Mesenchymal stem cell (in vitro differentiated cells and primary cell): ENCODE measurements around the gene SLCO1A2.

ENCODE experiments used
- DNase-seq: peaks from one replicate; pipeline ENCODE4 v3.0.0-alpha.2; 2013
- H2AFZ ChIP-seq: one replicate; pipeline ENCODE4 v1.6.1; 2013; ENCODE audit warnings: low read depth, mild to moderate bottlenecking, control low read depth, inconsistent platforms, low read length, moderate library complexity
- H2AK5ac ChIP-seq: 2 replicates; pipeline ENCODE4 v1.6.1; 2013; ENCODE audit warnings: low read length, moderate library complexity, mild to moderate bottlenecking, inconsistent platforms; ENCODE audit not compliant: severe bottlenecking
- H2BK120ac ChIP-seq: one replicate; pipeline ENCODE4 v1.6.1; 2013; ENCODE audit warnings: low read depth, mild to moderate bottlenecking, inconsistent platforms, low read length, moderate library complexity
- H2BK12ac ChIP-seq, 2 experiments: one replicate each; pipeline ENCODE4 v1.6.1; 2013; ENCODE audit warnings: inconsistent platforms in 2 of 2, low read length in 2 of 2, mild to moderate bottlenecking in 2 of 2, moderate library complexity in 2 of 2, control low read depth in 1 of 2
- H2BK15ac ChIP-seq: one replicate; pipeline ENCODE4 v1.6.1; 2013; ENCODE audit warnings: mild to moderate bottlenecking, low read depth, inconsistent platforms; ENCODE audit not compliant: poor library complexity, severe bottlenecking
- H2BK5ac ChIP-seq: 2 replicates; pipeline ENCODE4 v1.6.1; 2013; ENCODE audit warnings: low read depth, mild to moderate bottlenecking, low read length, control low read depth, inconsistent platforms; ENCODE audit not compliant: poor library complexity, severe bottlenecking
- H3K14ac ChIP-seq, 2 experiments: one replicate each; pipeline ENCODE4 v1.6.1; 2013; ENCODE audit warnings: inconsistent platforms in 2 of 2, low read length in 2 of 2, control low read depth in 1 of 2, mild to moderate bottlenecking in 1 of 2, moderate library complexity in 1 of 2
- H3K18ac ChIP-seq, 2 experiments: one replicate each; pipeline ENCODE4 v1.6.1; 2013; ENCODE audit warnings: inconsistent platforms in 2 of 2, low read length in 2 of 2, control low read depth in 1 of 2, low read depth in 1 of 2, mild to moderate bottlenecking in 1 of 2
- H3K23ac ChIP-seq, 2 experiments: one replicate each; pipeline ENCODE4 v1.6.1; 2013; ENCODE audit warnings: inconsistent platforms in 2 of 2, low read length in 2 of 2, mild to moderate bottlenecking in 2 of 2, moderate library complexity in 2 of 2, control low read depth in 1 of 2
- H3K27ac ChIP-seq: 2 replicates; pipeline ENCODE4 v1.5.1; 2013; ENCODE audit warnings: mild to moderate bottlenecking, moderate library complexity, low read length, control low read depth, inconsistent platforms; ENCODE audit not compliant: poor library complexity, severe bottlenecking
- H3K27me3 ChIP-seq, 2 experiments: 2 replicates each; pipeline versions ENCODE4 v1.6.1 to v1.7.0; 2013; ENCODE audit warnings: low read length in 2 of 2, mild to moderate bottlenecking in 2 of 2, moderate library complexity in 2 of 2, control low read depth in 1 of 2, inconsistent platforms in 1 of 2; ENCODE audit not compliant: control insufficient read depth in 1 of 2, insufficient read depth in 1 of 2
- H3K36me3 ChIP-seq, 2 experiments: 2 replicates each; pipeline versions ENCODE4 v1.6.1 to v1.7.0; 2013; ENCODE audit warnings: low read length in 2 of 2, control low read depth in 1 of 2, inconsistent platforms in 1 of 2, low read depth in 1 of 2, mild to moderate bottlenecking in 1 of 2; ENCODE audit not compliant: insufficient read depth in 2 of 2, control insufficient read depth in 1 of 2
- H3K4ac ChIP-seq, 2 experiments: one replicate each; pipeline ENCODE4 v1.6.1; 2013; ENCODE audit warnings: inconsistent platforms in 2 of 2, low read length in 2 of 2, mild to moderate bottlenecking in 2 of 2, moderate library complexity in 2 of 2, control low read depth in 1 of 2, low read depth in 1 of 2
- H3K4me1 ChIP-seq: 2 replicates; pipeline ENCODE4 v1.6.1; 2013; ENCODE audit warnings: low read depth, low read length, control low read depth; ENCODE audit not compliant: control insufficient read depth, insufficient read depth
- H3K4me2 ChIP-seq: 2 replicates; pipeline ENCODE4 v1.6.1; 2013; ENCODE audit warnings: low read length, mild to moderate bottlenecking, inconsistent platforms; ENCODE audit not compliant: poor library complexity, severe bottlenecking
- H3K4me3 ChIP-seq, 2 experiments: 2 replicates each; pipeline versions ENCODE4 v1.5.1 to v1.7.0; 2013; ENCODE audit warnings: low read length in 2 of 2, mild to moderate bottlenecking in 2 of 2, control low read depth in 1 of 2, low read depth in 1 of 2; ENCODE audit not compliant: insufficient read depth in 1 of 2
- H3K79me1 ChIP-seq: replicated peaks from 2 replicates; pipeline ENCODE4 v1.6.1; 2013; ENCODE audit warnings: mild to moderate bottlenecking, control low read depth, low read length, inconsistent platforms; ENCODE audit not compliant: poor library complexity, severe bottlenecking
- H3K9ac ChIP-seq: 2 replicates; pipeline ENCODE4 v1.7.0; 2013; ENCODE audit warnings: mild to moderate bottlenecking, low read length, moderate library complexity
- H3K9me3 ChIP-seq: 2 replicates; pipeline ENCODE4 v1.7.0; 2013; ENCODE audit warnings: mild to moderate bottlenecking, low read length; ENCODE audit not compliant: control insufficient read depth
- H4K8ac ChIP-seq: one replicate; pipeline ENCODE4 v1.6.1; 2013; ENCODE audit warnings: inconsistent platforms, mild to moderate bottlenecking, low read length, moderate library complexity
- H4K91ac ChIP-seq: one replicate; pipeline ENCODE4 v1.6.1; 2013; ENCODE audit warnings: mild to moderate bottlenecking, low read length, inconsistent platforms
- WGBS: methylation state at CpG from one replicate; pipeline ENCODE4 v1.1.7; 2013; ENCODE audit warnings: mixed read lengths; 5-methylcytosine and 5-hydroxymethylcytosine counted together

Gene SLCO1A2

DNA sequence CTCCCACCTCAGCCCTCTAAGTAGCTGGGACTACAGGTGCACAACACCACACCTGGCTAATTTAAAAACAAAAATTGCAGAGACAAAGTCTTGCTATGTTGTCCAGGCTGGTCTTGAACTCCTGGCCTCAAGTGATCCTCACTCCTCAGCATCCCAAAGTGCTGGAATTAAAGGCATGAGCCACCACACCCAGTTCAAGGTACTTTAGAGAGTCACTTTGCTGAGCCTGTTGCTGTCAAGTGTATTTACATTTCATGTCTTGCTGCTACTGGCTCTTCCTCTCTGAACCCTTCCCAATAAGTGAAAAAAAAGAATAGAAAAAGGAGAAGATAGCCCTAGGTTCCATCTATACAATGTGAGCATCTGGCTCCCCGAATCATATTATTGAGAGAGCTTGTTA, 38.4 kb downstream of the SLCO1A2 start:
- Histone ChIP-seq H3K4me1 (no peaks in the 10 kb centered on the region), H2AK5ac (no peak overlapping the region), H3K23ac (no peak overlapping the region), H3K4me2 (no peak overlapping the region), H3K27me3 (no peaks in the 10 kb centered on the region), H3K79me1 (no peaks in the 10 kb centered on the region), H4K8ac (no peak overlapping the region), H3K4me3 (no peak overlapping the region), H2AFZ (no peak overlapping the region), H3K4ac (no peak overlapping the region), H3K14ac (no peak overlapping the region), H3K9ac (no peak overlapping the region), H3K27ac (no peak overlapping the region), H2BK15ac (no peak overlapping the region), H3K36me3 (no peaks in the 10 kb centered on the region), H4K91ac (no peak overlapping the region), H2BK5ac (no peak overlapping the region), H3K18ac (no peak overlapping the region), H2BK120ac (no peak overlapping the region), H2BK12ac (no peak overlapping the region), H3K9me3 (no peaks in the 10 kb centered on the region)
- no peak for DNase-seq
- WGBS = 100% methylated on average over 1 of the region's 1 CpG

DNA sequence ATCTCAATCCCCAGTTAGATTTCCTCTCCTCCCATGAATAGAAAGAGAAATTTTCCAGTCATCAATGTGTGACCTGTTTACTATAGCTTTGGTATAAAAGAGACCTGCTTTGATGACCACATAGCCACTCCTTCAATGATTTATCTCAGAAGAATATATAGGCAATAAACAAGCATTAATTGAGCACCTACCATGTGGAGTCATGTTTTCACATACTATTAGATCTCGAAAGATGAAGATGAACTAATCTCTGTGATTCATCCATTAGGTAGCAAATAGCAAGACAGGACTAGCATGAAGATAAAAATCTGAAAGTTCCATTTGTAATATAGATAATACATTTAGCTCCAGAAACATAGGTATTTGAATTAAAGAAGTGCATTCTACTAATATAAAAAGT, 40.5 kb downstream of the SLCO1A2 start:
- Histone ChIP-seq H3K23ac (no peak overlapping the region), H4K8ac (no peak overlapping the region), H3K36me3 (no peaks in the 10 kb centered on the region), H3K4ac (no peak overlapping the region), H2BK120ac (no peak overlapping the region), H3K14ac (no peak overlapping the region), H3K27me3 (no peaks in the 10 kb centered on the region), H3K9me3 (no peaks in the 10 kb centered on the region), H2BK5ac (no peak overlapping the region), H3K4me2 (no peak overlapping the region), H3K18ac (no peak overlapping the region), H2BK15ac (no peak overlapping the region), H3K4me3 (no peak overlapping the region), H3K4me1 (no peaks in the 10 kb centered on the region), H3K27ac (no peak overlapping the region), H2AFZ (no peak overlapping the region), H3K79me1 (no peaks in the 10 kb centered on the region), H2BK12ac (no peak overlapping the region), H3K9ac (no peak overlapping the region), H2AK5ac (no peak overlapping the region), H4K91ac (no peak overlapping the region)
- no CpG with 5 or more reads among the region's 1 CpG for WGBS
- no peak for DNase-seq

DNA sequence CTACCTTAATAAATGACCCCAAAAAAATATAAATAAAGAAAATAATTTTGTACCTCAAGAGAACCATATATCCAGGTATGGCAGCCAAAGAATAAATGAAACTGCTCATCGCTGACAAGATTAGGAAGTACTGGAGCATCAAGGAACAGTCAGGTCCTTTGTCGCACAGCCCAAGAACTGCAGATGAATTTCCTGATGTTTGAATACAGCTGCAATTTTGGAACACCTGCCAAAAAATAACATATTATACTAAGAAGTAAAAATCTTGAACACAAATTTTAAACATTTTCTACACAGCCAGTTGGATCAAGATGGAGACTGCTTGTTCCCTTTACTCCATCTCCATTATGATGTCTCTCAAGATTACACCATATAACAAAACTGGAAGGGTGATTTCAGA, 42.6 kb downstream of the SLCO1A2 start:
- Histone ChIP-seq H4K91ac (no peak overlapping the region), H3K27me3 (no peaks in the 10 kb centered on the region), H2BK15ac (no peak overlapping the region), H4K8ac (no peak overlapping the region), H2AK5ac (no peak overlapping the region), H3K23ac (no peak overlapping the region), H3K4me1 (no peaks in the 10 kb centered on the region), H3K79me1 (no peaks in the 10 kb centered on the region), H3K9me3 (no peaks in the 10 kb centered on the region), H3K4me2 (no peak overlapping the region), H2BK5ac (no peak overlapping the region), H2BK12ac (no peak overlapping the region), H2AFZ (no peak overlapping the region), H3K14ac (no peak overlapping the region), H2BK120ac (no peak overlapping the region), H3K4me3 (no peak overlapping the region), H3K36me3 (no peaks in the 10 kb centered on the region), H3K4ac (no peak overlapping the region), H3K18ac (no peak overlapping the region), H3K9ac (no peak overlapping the region), H3K27ac (no peak overlapping the region)
- no peak for DNase-seq
- WGBS = 100% methylated on average over 2 of the region's 2 CpGs

DNA sequence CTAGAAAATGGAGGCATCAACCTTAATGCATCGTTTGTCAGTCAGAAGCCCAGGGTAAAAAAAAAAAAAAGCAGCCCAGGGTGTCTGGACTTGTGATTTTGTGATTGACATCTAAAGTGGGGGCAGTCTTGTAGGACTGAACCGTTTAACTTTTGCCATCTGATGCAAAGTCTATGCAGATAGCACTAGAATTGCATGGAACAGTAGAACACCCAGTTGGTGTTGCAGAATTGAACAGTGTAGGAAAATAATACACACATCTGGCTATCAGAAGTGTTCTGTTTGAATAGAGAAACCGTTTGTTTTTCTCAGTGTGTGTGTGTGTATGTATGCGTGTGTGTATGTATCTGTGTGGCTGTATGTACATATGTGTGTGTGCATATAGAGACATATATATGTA, 45.0 kb downstream of the SLCO1A2 start:
- H2BK120ac ChIP-seq = no peak overlapping the region
- no peaks in the 10 kb centered on the region for H3K27me3 ChIP-seq
- H3K4me1 ChIP-seq = no peaks in the 10 kb centered on the region
- H3K23ac ChIP-seq = no peak overlapping the region
- WGBS = 64% methylated on average over 3 of the region's 4 CpGs
- no peak overlapping the region for H2BK15ac ChIP-seq
- no peak overlapping the region for H2BK5ac ChIP-seq
- no peak overlapping the region for H2BK12ac ChIP-seq
- no peak overlapping the region for H4K8ac ChIP-seq
- H4K91ac ChIP-seq = no peak overlapping the region
- H3K27ac ChIP-seq = no peak overlapping the region
- no peak overlapping the region for H2AK5ac ChIP-seq
- no peak overlapping the region for H3K18ac ChIP-seq
- H3K4me2 ChIP-seq = no peak overlapping the region
- no peaks in the 10 kb centered on the region for H3K36me3 ChIP-seq
- H2AFZ ChIP-seq = no peak overlapping the region
- H3K4ac ChIP-seq = no peak overlapping the region
- no peaks in the 10 kb centered on the region for H3K9me3 ChIP-seq
- DNase-seq = no peak
- no peak overlapping the region for H3K4me3 ChIP-seq
- H3K79me1 ChIP-seq = no peaks in the 10 kb centered on the region
- H3K9ac ChIP-seq = no peak overlapping the region
- no peak overlapping the region for H3K14ac ChIP-seq
